ENCODE data around the gene PDE6D. TPM values are rescaled to one million over a fixed set of nuclear protein-coding genes. Genes with fewer than 3 reads are reported as not detected.

PDE6D gene
- total and polyA plus RNA-seq, 2 of the 13 experiments (the other 11 are each of a cell fraction or from before 2014, with no cell fraction given): 14.1 to 23.2 TPM

DNA sequence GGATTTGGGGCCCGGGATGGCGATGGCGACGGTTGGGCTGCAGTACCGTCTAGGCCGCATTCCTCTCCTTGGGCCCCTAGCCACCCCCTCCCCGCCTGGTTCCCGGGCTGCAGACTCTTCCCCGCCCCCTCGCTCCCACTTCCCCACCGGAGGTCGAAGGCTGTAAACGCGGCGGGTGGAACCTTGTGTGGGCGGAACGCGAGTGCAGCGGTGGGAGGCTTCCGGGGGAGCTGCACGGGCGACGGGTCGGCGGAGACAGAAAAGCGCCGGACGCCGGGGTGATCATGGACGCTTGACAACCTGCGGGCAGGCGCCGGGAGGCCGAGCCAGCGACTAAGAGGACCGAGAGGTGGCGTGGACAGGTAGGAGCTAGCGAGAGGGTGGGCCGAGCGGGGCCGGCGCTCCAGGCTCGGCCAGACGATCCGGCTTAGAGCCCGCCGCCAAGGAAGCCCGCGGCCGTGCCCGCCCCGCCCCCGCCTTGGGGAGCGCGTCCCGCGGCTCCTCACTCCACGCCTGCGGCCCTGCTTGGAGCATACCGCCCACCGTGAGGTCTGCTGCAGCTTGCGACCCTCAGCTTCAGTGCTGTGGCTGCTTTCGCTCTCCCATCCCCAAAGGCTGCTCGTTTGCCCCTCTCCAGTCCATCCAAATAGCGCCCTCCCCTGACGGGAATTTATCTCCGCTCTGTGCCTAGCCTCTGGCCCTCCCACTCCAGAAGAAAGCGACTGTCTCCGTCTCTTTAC, 5.3 kb upstream of the PDE6D start, which contains the start of gene COPS7B (continued):
- TF ChIP-seq, protein P1, sequence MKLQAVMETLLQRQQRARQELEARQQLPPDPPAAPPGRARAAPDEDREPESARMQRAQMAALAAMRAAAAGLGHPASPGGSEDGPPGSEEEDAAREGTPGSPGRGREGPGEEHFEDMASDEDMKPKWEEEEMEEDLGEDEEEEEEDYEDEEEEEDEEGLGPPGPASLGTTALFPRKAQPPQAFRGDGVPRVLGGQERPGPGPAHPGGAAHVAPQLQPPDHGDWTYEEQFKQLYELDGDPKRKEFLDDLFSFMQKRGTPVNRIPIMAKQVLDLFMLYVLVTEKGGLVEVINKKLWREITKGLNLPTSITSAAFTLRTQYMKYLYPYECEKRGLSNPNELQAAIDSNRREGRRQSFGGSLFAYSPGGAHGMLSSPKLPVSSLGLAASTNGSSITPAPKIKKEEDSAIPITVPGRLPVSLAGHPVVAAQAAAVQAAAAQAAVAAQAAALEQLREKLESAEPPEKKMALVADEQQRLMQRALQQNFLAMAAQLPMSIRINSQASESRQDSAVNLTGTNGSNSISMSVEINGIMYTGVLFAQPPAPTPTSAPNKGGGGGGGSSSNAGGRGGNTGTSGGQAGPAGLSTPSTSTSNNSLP (IDR thresholded peaks at IDR 0.05; ENCODE audit: low read depth, low read length): no peak
- TF ChIP-seq, protein P2, sequence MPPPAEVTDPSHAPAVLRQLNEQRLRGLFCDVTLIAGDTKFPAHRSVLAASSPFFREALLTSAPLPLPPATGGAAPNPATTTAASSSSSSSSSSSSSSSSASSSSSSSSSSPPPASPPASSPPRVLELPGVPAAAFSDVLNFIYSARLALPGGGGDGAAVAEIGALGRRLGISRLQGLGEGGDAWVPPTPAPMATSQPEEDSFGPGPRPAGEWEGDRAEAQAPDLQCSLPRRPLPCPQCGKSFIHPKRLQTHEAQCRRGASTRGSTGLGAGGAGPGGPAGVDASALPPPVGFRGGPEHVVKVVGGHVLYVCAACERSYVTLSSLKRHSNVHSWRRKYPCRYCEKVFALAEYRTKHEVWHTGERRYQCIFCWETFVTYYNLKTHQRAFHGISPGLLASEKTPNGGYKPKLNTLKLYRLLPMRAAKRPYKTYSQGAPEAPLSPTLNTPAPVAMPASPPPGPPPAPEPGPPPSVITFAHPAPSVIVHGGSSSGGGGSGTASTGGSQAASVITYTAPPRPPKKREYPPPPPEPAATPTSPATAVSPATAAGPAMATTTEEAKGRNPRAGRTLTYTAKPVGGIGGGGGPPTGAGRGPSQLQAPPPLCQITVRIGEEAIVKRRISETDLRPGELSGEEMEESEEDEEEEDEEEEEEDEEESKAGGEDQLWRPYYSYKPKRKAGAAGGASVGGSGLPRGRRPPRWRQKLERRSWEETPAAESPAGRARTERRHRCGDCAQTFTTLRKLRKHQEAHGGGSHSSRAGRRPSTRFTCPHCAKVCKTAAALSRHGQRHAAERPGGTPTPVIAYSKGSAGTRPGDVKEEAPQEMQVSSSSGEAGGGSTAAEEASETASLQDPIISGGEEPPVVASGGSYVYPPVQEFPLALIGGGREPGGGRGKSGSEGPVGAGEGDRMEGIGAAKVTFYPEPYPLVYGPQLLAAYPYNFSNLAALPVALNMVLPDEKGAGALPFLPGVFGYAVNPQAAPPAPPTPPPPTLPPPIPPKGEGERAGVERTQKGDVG (CRISPR knock-in tag; IDR thresholded peaks at IDR 0.05; ENCODE audit: borderline replicate concordance): peak; percentile 97; the same call in 1 of the 2 replicates
- TF ChIP-seq, protein P3, sequence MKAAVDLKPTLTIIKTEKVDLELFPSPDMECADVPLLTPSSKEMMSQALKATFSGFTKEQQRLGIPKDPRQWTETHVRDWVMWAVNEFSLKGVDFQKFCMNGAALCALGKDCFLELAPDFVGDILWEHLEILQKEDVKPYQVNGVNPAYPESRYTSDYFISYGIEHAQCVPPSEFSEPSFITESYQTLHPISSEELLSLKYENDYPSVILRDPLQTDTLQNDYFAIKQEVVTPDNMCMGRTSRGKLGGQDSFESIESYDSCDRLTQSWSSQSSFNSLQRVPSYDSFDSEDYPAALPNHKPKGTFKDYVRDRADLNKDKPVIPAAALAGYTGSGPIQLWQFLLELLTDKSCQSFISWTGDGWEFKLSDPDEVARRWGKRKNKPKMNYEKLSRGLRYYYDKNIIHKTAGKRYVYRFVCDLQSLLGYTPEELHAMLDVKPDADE (CRISPR knock-in tag; IDR thresholded peaks at IDR 0.05): peak; percentile 56; the same call in 1 of the 2 replicates
- TF ChIP-seq, protein P4, sequence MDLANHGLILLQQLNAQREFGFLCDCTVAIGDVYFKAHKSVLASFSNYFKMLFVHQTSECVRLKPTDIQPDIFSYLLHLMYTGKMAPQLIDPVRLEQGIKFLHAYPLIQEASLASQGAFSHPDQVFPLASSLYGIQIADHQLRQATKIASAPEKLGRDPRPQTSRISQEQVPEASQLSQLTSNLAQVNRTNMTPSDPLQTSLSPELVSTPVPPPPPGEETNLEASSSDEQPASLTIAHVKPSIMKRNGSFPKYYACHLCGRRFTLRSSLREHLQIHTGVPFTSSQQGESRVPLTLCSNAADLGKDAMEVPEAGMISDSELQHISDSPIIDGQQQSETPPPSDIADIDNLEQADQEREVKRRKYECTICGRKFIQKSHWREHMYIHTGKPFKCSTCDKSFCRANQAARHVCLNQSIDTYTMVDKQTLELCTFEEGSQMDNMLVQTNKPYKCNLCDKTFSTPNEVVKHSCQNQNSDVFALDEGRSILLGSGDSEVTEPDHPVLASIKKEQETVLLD (CRISPR knock-in tag; IDR thresholded peaks at IDR 0.05; ENCODE audit: low read depth): peak; percentile 92
- TF ChIP-seq ZNF317 (CRISPR knock-in tag; IDR thresholded peaks at IDR 0.05) (peak; percentile 93), NCOR1 (IDR thresholded peaks at IDR 0.05; ENCODE audit: borderline replicate concordance, low read length) (peak; percentile 68; the same call in 1 of the 2 replicates), ZNF598 (CRISPR knock-in tag; IDR thresholded peaks at IDR 0.05; ENCODE audit: borderline replicate concordance) (no peak), SYNCRIP (IDR thresholded peaks at IDR 0.05; ENCODE audit: insufficient read depth, low read depth, low read length) (no peak), NFIB (CRISPR knock-in tag; IDR thresholded peaks at IDR 0.05; ENCODE audit: borderline replicate concordance) (no peak), NONO (IDR thresholded peaks at IDR 0.05) (no peak), NONO (CRISPR knock-in tag; conservative IDR thresholded peaks at IDR 0.05) (peak; percentile 100), ZNF530 (CRISPR knock-in tag; IDR thresholded peaks at IDR 0.05; ENCODE audit: low read depth) (0 out of 2 replicates have a peak, but pooled peaks have one; percentile 66), ZNF253 (CRISPR knock-in tag; IDR thresholded peaks at IDR 0.05; ENCODE audit: borderline replicate concordance) (peak; percentile 87), SNAI1 (CRISPR knock-in tag; IDR thresholded peaks at IDR 0.05; ENCODE audit: borderline replicate concordance) (0 out of 2 replicates have a peak, but pooled peaks have one; percentile 80), ATRX (CRISPR knock-in tag; IDR thresholded peaks at IDR 0.05; ENCODE audit: borderline replicate concordance) (0 out of 2 replicates have a peak, but pooled peaks have one; percentile 53)
- TF ChIP-seq, protein P5, sequence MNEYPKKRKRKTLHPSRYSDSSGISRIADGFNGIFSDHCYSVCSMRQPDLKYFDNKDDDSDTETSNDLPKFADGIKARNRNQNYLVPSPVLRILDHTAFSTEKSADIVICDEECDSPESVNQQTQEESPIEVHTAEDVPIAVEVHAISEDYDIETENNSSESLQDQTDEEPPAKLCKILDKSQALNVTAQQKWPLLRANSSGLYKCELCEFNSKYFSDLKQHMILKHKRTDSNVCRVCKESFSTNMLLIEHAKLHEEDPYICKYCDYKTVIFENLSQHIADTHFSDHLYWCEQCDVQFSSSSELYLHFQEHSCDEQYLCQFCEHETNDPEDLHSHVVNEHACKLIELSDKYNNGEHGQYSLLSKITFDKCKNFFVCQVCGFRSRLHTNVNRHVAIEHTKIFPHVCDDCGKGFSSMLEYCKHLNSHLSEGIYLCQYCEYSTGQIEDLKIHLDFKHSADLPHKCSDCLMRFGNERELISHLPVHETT (CRISPR knock-in tag; conservative IDR thresholded peaks at IDR 0.05): peak; percentile 97
- TF ChIP-seq, protein P6, sequence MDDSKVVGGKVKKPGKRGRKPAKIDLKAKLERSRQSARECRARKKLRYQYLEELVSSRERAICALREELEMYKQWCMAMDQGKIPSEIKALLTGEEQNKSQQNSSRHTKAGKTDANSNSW (CRISPR knock-in tag; IDR thresholded peaks at IDR 0.05; ENCODE audit: borderline replicate concordance): peak; percentile 25; the same call in 1 of the 2 replicates
- TF ChIP-seq, protein P7, sequence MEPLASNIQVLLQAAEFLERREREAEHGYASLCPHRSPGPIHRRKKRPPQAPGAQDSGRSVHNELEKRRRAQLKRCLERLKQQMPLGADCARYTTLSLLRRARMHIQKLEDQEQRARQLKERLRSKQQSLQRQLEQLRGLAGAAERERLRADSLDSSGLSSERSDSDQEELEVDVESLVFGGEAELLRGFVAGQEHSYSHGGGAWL (CRISPR knock-in tag; IDR thresholded peaks at IDR 0.05): peak; percentile 98
